Endothelial cell of umbilical vein (primary cell): ENCODE measurements around the gene LEUTX. TPM values are rescaled to one million over a fixed set of nuclear protein-coding genes. Genes with fewer than 3 reads are reported as not detected.

ENCODE experiments used
- BruUV-seq: library from RNA; stranded (reverse); fragments of 400-500 nt; replicated peaks from 2 replicates; lab custom pipeline; 2021; lab: Mats Ljungman, UMichigan
- CTCF ChIA-PET: fragments of 300-600, 350-600 bp; sonication (Branson Sonifier 250); formaldehyde crosslinking; loops from one replicate; lab custom pipeline; 2021; ENCODE audit warnings: antibody characterized with exemption, inconsistent platforms; lab: Charles Lee
- POLR2A ChIA-PET: fragments of 300-600, 350-600 bp; sonication (Branson Sonifier 250); formaldehyde crosslinking; loops from one replicate; lab custom pipeline; 2021; ENCODE audit warnings: antibody characterized with exemption, inconsistent platforms; lab: Charles Lee
- DNase-seq: peaks from one replicate; pipeline ENCODE4 v3.0.0-alpha.2; 2011; ENCODE audit warnings: low read depth, low spot score
- FAIRE-seq: peaks from 2 replicates; lab custom pipeline; 2011; peaks lifted over from hg19 to GRCh38; lab: Jason Lieb, UNC
- H2AFZ ChIP-seq: 2 replicates; pipeline ENCODE4 v1.6.0; 2012; ENCODE audit warnings: low read depth, low read length, control low read depth, inconsistent platforms
- H3K27ac ChIP-seq: 2 replicates; pipeline ENCODE4 v1.5.1; 2011; ENCODE audit warnings: low read depth, mild to moderate bottlenecking, control low read depth, low read length, moderate library complexity; ENCODE audit not compliant: insufficient read depth
- H3K27me3 ChIP-seq, 2 experiments: 2 replicates each; pipeline versions ENCODE4 v1.6.0 to v1.6.1; 2011; ENCODE audit warnings: low read length in 2 of 2, mixed read lengths in 1 of 2; ENCODE audit not compliant: control insufficient read depth in 2 of 2, insufficient read depth in 2 of 2
- H3K36me3 ChIP-seq, 2 experiments: 2 replicates in 1 of 2; 3 replicates in 1 of 2; pipeline ENCODE4 v1.5.1; 2011; ENCODE audit warnings: low read length in 2 of 2, mild to moderate bottlenecking in 1 of 2, moderate library complexity in 1 of 2; ENCODE audit not compliant: control insufficient read depth in 2 of 2, insufficient read depth in 2 of 2; ENCODE audit errors: extremely low read depth in 1 of 2
- H3K4me1 ChIP-seq: 3 replicates; pipeline ENCODE4 v1.5.1; 2011; ENCODE audit warnings: mild to moderate bottlenecking, low read length; ENCODE audit not compliant: control insufficient read depth, insufficient read depth; ENCODE audit errors: extremely low read depth
- H3K4me2 ChIP-seq: 2 replicates; pipeline ENCODE4 v1.6.1; 2011; ENCODE audit warnings: low read length, control low read depth, mixed read lengths; ENCODE audit not compliant: insufficient read depth
- H3K4me3 ChIP-seq, 3 experiments: fragments of 200-600 bp in 1 of 3; sonication (generic), shearing (Covaris generic) in 1 of 3; replicated peaks in 1 of 3; 2 replicates each; pipeline ENCODE4 v1.5.1; 2011 to 2016; ENCODE audit warnings: control low read depth in 3 of 3, low read length in 3 of 3, mild to moderate bottlenecking in 2 of 3, inconsistent platforms in 1 of 3, low read depth in 1 of 3, moderate library complexity in 1 of 3; ENCODE audit not compliant: insufficient read depth in 1 of 3
- H3K79me2 ChIP-seq: 2 replicates; pipeline ENCODE4 v1.6.0; 2012; ENCODE audit warnings: low read length, inconsistent platforms; ENCODE audit not compliant: control insufficient read depth, insufficient read depth
- H3K9ac ChIP-seq: replicated peaks from 2 replicates; pipeline ENCODE3; 2011; ENCODE audit warnings: low read length, control low read depth; ENCODE audit not compliant: insufficient read depth; ENCODE audit errors: extremely low read depth
- H3K9me1 ChIP-seq: replicated peaks from 3 replicates; pipeline ENCODE4 v1.6.0; 2011; ENCODE audit warnings: mild to moderate bottlenecking, low read length; ENCODE audit not compliant: control insufficient read depth, insufficient read depth; ENCODE audit errors: extremely low read depth
- H3K9me3 ChIP-seq: replicated peaks from 2 replicates; pipeline ENCODE4 v1.5.1; 2012; ENCODE audit warnings: low read length, inconsistent platforms; ENCODE audit not compliant: control insufficient read depth, insufficient read depth
- H4K20me1 ChIP-seq: replicated peaks from 2 replicates; pipeline ENCODE3; 2011; ENCODE audit warnings: mild to moderate bottlenecking, low read length; ENCODE audit not compliant: control insufficient read depth, insufficient read depth; ENCODE audit errors: extremely low read depth
- EZH2 ChIP-seq: IDR thresholded peaks from 2 replicates; pipeline ENCODE4 v1.6.1; 2012; ENCODE audit warnings: borderline replicate concordance, low read depth, mild to moderate bottlenecking, moderate library complexity, low read length, inconsistent platforms; ENCODE audit not compliant: severe bottlenecking
- FOS ChIP-seq: IDR thresholded peaks from 2 replicates; pipeline ENCODE4 v1.6.1; 2011; ENCODE audit warnings: mild to moderate bottlenecking, low read length, moderate library complexity, borderline replicate concordance; ENCODE audit not compliant: insufficient read depth
- GATA2 ChIP-seq: IDR thresholded peaks from 2 replicates; pipeline ENCODE4 v1.7.0; 2011; ENCODE audit warnings: low read depth, mild to moderate bottlenecking, moderate library complexity, mixed read lengths, low read length; ENCODE audit not compliant: insufficient read length, insufficient read depth
- JUN ChIP-seq: IDR thresholded peaks from 2 replicates; pipeline ENCODE4 v1.6.1; 2011; ENCODE audit warnings: borderline replicate concordance, low read depth; ENCODE audit not compliant: insufficient read length, insufficient read depth
- MYC ChIP-seq: IDR thresholded peaks from one replicate; pipeline ENCODE4 v1.6.1; 2011; ENCODE audit warnings: mild to moderate bottlenecking, low read depth, low read length
- POLR2A ChIP-seq: IDR thresholded peaks from 2 replicates; pipeline ENCODE4 v1.6.1; 2012; ENCODE audit warnings: low read depth, mild to moderate bottlenecking, control low read depth, low read length
- POLR2AphosphoS5 ChIP-seq: IDR thresholded peaks from 2 replicates; pipeline ENCODE4 v1.6.1; 2012; ENCODE audit warnings: low read depth, mild to moderate bottlenecking, control low read depth, low read length, moderate library complexity; ENCODE audit not compliant: insufficient read depth
- dilution Hi-C: fragments of 300-500 bp; cut with MboI; formaldehyde crosslinking; loops from one replicate; pipeline ENCODE4 v1.15.0; 2019; ENCODE audit warnings: low sequenced_read_pairs; ENCODE audit not compliant: extremely low pct_ligation_motif_present
- intact Hi-C: fragments of 100-400 bp; cut with micrococcal nuclease; formaldehyde crosslinking; loops from one replicate; pipeline ENCODE4 v1.10.0; 2022
- polyA plus RNA-seq, 4 experiments: library from polyadenylated mRNA; depleted of rRNA in 3 of 4; stranded (reverse) in 3 of 4; unstranded in 1 of 4; fragments of >200 nt; gene quantifications; 2 replicates each; pipeline versions ENCODE4 v1.2.1 to v1.2.3, GENCODE V29; 2011 to 2012; ENCODE audit warnings: missing spikeins in 1 of 4
- total RNA-seq: library from RNA; stranded (reverse); gene quantifications from 2 replicates; pipeline ENCODE4 v1.2.3, GENCODE V29; 2021
- TF ChIP-seq, protein P1 (sequence below), 2 donors: IDR thresholded peaks; 1 replicate in 1 of 2; 2 replicates in 1 of 2; pipeline ENCODE4 v1.5.1; 2011; ENCODE audit warnings: low read length in 2 of 2, mild to moderate bottlenecking in 2 of 2, moderate library complexity in 2 of 2, control low read depth in 1 of 2, inconsistent platforms in 1 of 2, low read depth in 1 of 2; ENCODE audit not compliant: insufficient read depth in 1 of 2; ENCODE audit errors: extremely low read depth in 1 of 2
- TF ChIP-seq, protein P2 (sequence below): IDR thresholded peaks from 2 replicates; pipeline ENCODE4 v1.6.1; 2011; ENCODE audit not compliant: insufficient read depth, insufficient read length

The LEUTX gene
- total and polyA plus RNA-seq, 2 donors (not counting 3 experiments of a cell fraction or from before 2014, with no cell fraction given), result not detected

DNA sequence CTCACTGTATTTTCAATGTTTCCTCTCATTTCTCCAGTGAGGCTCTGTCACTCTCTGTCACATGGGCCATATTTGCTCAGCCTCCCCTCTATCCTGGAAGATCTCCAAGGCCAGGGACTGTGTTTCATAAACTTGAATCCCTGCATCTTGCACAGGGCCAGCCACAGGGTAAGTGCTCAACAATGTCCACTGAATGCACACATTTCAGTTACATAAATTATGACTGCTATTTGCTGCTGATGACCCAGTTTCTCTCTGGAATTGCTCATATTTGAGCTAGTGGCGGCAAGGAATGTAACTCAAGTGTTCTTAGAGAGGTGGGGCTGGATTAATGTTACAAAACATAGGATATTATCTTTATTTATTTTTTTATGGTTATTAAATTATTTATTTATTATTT lies 47.0 kb upstream of the LEUTX start:
- CTCF ChIA-PET, result no interaction called here
- intact Hi-C loops (no loop called here), dilution Hi-C loops (no loop called here)
- Histone ChIP-seq H3K4me2 (no peak overlapping the region), H3K4me1 (no peaks in the 10 kb centered on the region), H4K20me1 (no peaks in the 10 kb centered on the region), H3K36me3 (no peaks in the 10 kb centered on the region), H3K4me3 (no peak overlapping the region), H3K27me3 (no peaks in the 10 kb centered on the region), H3K9me1 (no peaks in the 10 kb centered on the region), H2AFZ (no peak overlapping the region), H3K9me3 (no peaks in the 10 kb centered on the region), H3K79me2 (no peaks in the 10 kb centered on the region), H3K9ac (no peak overlapping the region), H3K27ac (no peak overlapping the region)
- POLR2A ChIA-PET, result no interaction called here
- TF ChIP-seq EZH2 (no peak), MYC (no peak), POLR2AphosphoS5 (no peak), POLR2A (no peak), JUN (no peak), GATA2 (no peak), FOS (no peak)
- TF ChIP-seq, protein P1, sequence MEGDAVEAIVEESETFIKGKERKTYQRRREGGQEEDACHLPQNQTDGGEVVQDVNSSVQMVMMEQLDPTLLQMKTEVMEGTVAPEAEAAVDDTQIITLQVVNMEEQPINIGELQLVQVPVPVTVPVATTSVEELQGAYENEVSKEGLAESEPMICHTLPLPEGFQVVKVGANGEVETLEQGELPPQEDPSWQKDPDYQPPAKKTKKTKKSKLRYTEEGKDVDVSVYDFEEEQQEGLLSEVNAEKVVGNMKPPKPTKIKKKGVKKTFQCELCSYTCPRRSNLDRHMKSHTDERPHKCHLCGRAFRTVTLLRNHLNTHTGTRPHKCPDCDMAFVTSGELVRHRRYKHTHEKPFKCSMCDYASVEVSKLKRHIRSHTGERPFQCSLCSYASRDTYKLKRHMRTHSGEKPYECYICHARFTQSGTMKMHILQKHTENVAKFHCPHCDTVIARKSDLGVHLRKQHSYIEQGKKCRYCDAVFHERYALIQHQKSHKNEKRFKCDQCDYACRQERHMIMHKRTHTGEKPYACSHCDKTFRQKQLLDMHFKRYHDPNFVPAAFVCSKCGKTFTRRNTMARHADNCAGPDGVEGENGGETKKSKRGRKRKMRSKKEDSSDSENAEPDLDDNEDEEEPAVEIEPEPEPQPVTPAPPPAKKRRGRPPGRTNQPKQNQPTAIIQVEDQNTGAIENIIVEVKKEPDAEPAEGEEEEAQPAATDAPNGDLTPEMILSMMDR (IDR thresholded peaks at IDR 0.05; ENCODE audit: extremely low read depth in 1 of 2, insufficient read depth in 1 of 2, low read depth in 1 of 2, low read length in 2 of 2), result no peak
- TF ChIP-seq, protein P2, sequence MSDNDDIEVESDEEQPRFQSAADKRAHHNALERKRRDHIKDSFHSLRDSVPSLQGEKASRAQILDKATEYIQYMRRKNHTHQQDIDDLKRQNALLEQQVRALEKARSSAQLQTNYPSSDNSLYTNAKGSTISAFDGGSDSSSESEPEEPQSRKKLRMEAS, result no peak
- no TSS peak for BruUV-seq
- no peak for FAIRE-seq
- no peak for DNase-seq
